Right ventricle myocardium superior (tissue), 1 donor: ENCODE data around the gene HCAR2. TPM values are rescaled to one million over a fixed set of nuclear protein-coding genes. Genes with fewer than 3 reads are reported as not detected.
"Not testable (repeated sequence)": the region's sequence is repeated elsewhere in the genome, so short reads cannot be mapped to it uniquely, and the experiment has no call there.

Source experiments
- ATAC-seq: fragments of 200-7000 bp; cut with Tn5 transposase; one replicate; pipeline ENCODE4 v1.9.1; 2020; ENCODE audit warnings: mild to moderate bottlenecking; ENCODE audit not compliant: poor library complexity
- DNase-seq: peaks from one replicate; pipeline ENCODE4 v3.0.0-alpha.2; 2020
- intact Hi-C: fragments of 100-400 bp; cut with DNase I; formaldehyde crosslinking; loops from one replicate; pipeline ENCODE4 v1.11.2; 2022
- total RNA-seq: library from RNA; stranded (reverse); fragmentation: NEBNext Ultra II Directional; extraction: Animal tissue kit (Norgen Biotek cat#: 25700); gene quantifications from one replicate; pipeline ENCODE4 v1.2.1, GENCODE V29; 2021
- donor health status: DM: no; HTN: yes; CAD: no; lungs with severe emphysema.

Gene HCAR2
- total RNA-seq, 1 donor from 2014 or later, result 0.27 TPM

DNA sequence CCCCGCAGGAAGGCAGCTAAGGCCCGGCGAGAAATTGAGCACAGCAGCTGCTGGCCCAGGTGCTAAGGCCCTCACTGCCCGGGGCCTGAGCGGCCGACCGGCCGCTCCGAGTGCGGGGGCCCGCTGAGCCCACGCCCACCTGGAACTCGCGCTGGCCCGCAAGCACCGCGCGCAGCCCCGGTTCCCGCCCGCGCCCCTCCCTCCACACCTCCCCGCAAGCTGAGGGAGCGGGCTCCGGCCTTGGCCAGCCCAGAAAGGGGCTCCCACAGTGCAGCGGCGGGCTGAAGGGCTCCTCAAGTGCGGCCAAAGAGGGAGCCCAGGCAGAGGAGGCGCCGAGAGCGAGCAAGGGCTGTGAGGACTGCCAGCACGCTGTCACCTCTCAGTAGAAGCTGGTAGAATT, 26.4 kb downstream of the HCAR2 start:
- ATAC-seq, DNase-seq, intact Hi-C loops: not testable (repeated sequence)

DNA sequence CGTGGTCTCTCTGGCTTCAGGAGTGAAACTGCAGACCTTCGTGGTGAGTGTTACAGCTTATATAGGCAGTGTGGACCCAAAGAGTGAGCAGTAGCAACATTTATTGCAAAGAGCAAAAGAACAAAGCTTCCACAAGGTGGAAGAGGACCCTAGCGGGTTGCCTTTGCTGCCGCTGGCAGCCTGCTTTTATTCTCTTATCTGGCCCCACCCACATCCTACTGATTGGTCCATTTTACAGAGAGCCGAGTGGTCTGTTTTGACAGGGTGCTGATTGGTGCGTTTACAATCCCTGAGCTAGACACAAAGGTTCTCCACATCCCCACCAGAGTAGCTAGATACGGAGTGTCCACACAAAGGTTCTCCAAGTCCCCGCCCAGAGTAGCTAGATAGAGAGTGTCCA, 27.1 kb downstream of the HCAR2 start:
- DNase-seq, intact Hi-C loops, ATAC-seq: not testable (repeated sequence)

GRCh38 chr12:122672515-122672914, 30.6 kb downstream of the HCAR2 start:
- ATAC-seq (no peak), DNase-seq (no peak)
- intact Hi-C loops, result no loop called here

DNA sequence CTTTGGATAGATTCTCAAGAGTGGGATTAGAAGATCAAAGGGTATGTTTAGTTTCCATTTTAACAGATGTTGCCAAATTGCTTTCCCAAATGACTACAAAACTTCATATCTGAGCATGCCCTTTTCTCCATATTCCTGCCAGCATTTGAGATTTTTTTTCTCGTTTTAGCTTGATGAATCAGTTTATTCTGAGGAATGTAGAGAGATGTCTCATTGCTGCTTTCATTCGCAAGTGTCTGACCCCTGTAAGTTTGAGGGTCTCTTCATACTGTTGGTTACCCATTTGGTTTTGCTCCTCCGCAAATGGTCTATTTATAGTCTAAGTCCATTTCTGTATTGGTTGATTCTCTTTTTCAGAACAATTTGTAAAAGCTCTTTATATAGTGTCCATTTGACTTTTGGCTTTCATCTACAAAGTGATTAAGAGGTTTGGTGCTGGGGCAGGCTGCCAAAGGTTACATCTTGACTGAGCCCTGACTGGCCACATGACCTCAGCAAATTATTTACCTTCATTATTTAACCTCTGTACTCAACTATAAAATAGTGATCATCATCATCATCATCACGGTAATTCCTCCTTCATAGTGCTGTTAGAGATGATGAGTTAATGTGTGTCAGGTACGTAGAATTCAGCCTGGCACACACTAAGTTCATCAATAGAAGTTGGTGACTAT, 33.6 kb downstream of the HCAR2 start:
- intact Hi-C loops, result no loop called here

DNA sequence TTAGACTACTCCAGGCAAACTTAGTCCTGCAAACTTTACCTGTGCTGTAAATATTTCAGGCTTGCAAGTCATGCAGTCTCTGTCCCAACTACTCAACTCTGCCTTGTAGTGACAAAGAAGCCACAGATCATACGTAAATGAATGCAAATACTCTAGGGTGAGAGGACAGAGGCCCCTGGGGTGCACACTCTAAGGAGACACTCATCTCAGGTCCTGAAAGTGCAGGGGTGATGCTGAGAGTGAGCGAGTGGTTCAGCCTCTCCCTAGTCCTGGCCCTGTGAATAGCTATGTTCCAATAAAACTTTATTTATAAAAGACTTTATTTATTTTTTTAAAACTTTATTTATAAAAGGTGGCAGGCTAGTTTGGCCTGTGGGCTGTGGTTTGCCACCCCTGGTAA, 34.9 kb downstream of the HCAR2 start:
- intact Hi-C loops, result no loop called here
- no peak for ATAC-seq
- no peak for DNase-seq

More for the DNA sequence above, 33.6 kb downstream of the HCAR2 start:
- no peak for ATAC-seq
- DNase-seq, result no peak

DNA sequence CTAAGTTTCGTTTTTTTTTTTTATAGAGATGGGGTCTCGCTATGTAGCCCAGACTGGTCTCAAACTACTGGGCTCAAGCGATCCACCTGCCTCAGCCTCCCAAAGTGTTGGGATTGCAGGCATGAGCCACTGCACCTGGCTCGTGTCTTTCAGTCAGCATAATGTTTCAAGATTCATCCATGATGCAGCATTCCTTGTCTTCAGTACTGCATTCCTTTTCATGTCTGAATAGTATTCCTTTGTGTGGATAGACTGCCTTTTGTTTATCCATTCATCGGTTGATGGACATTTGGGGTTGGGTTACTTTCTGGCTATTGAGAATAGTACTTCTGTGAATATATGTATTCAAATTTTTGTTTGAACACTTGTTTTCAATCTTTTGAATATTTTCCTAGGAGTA, 37.4 kb downstream of the HCAR2 start:
- ATAC-seq (no peak), DNase-seq (no peak)
- intact Hi-C loops, result no loop called here

GRCh38 chr12:122665349-122665748, 37.8 kb downstream of the HCAR2 start:
- intact Hi-C loops, result no loop called here
- ATAC-seq, result no peak
- no peak for DNase-seq

- DNase-seq (no peak), ATAC-seq (no peak)
- intact Hi-C loops, result no loop called here
Observed at GRCh38 chr12:122661938-122662337, 41.2 kb downstream of the HCAR2 start.

DNA sequence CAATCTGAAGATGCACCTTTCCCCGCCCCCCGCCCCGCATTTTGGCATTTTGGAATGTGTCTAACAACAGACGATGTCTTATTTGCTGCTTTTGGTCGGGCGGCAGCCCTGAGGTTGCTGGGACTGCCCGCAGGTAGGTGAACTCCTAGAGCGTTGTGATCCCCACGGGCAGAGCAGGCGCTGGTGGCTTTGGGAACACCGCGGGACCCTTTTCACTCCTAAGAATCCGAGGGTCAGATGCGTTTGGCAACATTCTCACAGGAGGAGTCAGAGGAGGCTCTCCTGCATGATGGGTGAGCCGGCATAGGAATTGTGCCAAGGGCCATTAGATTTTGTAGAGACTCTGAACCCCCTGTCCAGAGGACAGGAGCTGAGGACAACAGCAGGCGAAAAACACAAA, 41.9 kb downstream of the HCAR2 start:
- ATAC-seq (no peak), DNase-seq (no peak)
- intact Hi-C loops, result no loop called here

- DNase-seq (peak; percentile 56), ATAC-seq (peak; percentile 80)
- intact Hi-C loops, result no loop called here
Observed at GRCh38 chr12:122659579-122659978, 43.6 kb downstream of the HCAR2 start.

- ATAC-seq (no peak), DNase-seq (no peak)
- intact Hi-C loops, result no loop called here
Observed at GRCh38 chr12:122656298-122656697, 46.9 kb downstream of the HCAR2 start.

DNA sequence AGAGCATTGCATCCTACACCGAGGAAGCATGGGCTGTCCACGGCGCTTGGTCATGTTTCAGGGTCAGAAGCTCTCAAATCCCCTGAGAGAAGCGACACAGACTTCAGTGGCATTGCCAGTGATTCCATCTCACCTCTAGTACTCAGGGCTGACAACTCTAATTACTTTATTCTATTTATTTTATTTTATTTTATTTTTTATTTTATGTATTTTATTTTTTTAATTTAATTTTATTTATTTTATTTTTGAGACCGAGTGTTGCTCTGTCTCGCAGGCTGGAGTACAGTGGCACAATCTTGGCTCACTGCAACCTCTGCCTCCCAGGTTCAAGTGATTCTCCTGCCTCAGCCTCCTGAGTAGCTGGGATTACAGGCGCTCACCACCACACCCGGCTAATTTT, 49.9 kb downstream of the HCAR2 start:
- ATAC-seq, DNase-seq, intact Hi-C loops: not testable (repeated sequence)

DNA sequence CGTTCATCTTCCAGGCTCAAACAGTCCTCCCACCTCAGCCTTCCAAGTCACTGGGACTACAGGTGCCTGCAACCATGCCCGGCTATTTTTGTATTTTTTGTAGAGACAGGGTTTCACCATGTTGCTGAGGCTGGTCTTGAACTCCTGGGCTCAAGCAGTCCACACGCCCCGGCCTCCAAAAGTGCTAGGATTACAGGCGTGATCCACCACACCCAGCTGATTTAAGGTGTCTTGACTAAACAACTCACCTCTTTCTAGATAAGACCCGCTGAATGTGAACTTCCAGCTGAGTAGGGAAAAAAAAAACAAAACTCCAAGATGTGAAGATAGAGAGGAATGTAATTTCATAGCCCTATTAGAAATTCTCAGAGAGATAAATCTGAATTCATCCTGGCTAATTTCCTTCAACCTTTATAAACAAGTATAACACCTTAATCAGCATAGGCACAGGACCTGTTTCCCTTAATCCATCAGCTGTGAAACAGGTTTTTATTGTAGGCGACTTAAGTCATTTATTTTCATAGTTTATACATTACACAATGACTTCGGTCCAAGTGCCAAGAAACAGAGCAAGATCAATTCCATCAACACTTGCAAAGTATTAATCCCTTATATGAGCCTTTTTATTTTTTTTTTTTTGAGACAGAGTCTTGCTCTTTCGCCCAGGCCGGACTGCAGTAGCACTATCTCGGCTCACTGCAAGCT, 51.5 kb downstream of the HCAR2 start:
- DNase-seq (no peak), ATAC-seq (no peak)
- intact Hi-C loops, result no loop called here

Other genes with a start within 250 kb of the HCAR2 start
- gene ZCCHC8, start 202.4 kb downstream of the HCAR2 start, total RNA-seq, result 8.0 TPM
- 35.1 TPM for gene RSRC2, start 176.4 kb downstream of the HCAR2 start, total RNA-seq
- 2.3 TPM for gene KNTC1, start 176.1 kb downstream of the HCAR2 start, total RNA-seq
- not detected for gene HCAR3, start 13.5 kb upstream of the HCAR2 start, total RNA-seq
- 0.11 TPM for gene HCAR1, start 27.5 kb upstream of the HCAR2 start, total RNA-seq
- 24.3 TPM for gene DENR, start 49.5 kb upstream of the HCAR2 start, total RNA-seq
- gene CCDC62, start 71.2 kb upstream of the HCAR2 start, total RNA-seq, result 0.91 TPM
- gene HIP1R, start 132.1 kb upstream of the HCAR2 start, total RNA-seq, result 12.9 TPM
- 23.9 TPM for gene VPS37B, start 192.8 kb upstream of the HCAR2 start, total RNA-seq